ENCODE measurements around the gene UGT3A2.
A peak's percentile ranks its signal among the peaks of the same experiment; 100 is the strongest.
"Not testable (repeated sequence)": the region's sequence is repeated elsewhere in the genome, so short reads cannot be mapped to it uniquely, and the experiment has no call there.

Gene UGT3A2

GRCh38 chr5:36049949-36050348 is 16.7 kb downstream of the UGT3A2 start:
- DNase-seq = no peak

DNA sequence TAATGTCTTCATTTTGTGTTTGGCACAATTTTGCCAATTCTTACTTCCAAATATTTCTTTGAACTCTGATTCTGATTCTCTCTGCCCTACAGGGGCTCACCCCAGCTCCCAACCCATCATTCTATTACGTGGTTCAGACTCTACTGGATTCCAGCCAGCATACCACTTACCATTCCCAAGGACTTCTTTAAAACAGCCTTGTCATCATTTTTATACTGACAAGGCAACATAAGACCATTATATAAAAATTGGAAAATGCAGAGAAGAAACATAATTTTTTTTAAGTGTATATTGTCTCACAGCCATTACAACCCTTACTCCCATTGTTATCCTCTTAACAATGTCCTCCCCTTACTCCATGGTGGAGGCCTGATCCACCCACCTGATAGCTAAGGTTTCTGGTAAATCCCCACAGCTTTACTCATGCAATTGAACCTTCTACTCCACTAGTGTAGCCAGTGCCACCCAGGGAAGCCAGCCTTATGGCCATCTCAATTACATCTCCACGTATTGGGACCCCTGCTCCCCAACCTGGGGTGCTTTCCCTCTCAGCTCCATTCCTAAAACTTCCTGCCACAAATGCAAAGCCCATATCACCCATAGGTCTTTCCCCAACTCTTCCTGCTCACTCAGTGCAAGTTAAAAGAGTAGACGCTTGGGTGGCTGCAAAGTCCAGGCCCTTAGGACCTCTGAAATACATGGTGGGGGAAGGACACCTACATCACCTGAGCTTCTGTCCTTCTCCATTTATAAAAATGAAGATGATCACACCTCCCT is 19.1 kb downstream of the UGT3A2 start:
- no peak for DNase-seq

- no peak for DNase-seq
These were observed 20.8 kb downstream of the UGT3A2 start for GRCh38 chr5:36045895-36046294.

GRCh38 chr5:36041537-36041845 is 25.2 kb downstream of the UGT3A2 start:
- DNase-seq = no peak

DNA sequence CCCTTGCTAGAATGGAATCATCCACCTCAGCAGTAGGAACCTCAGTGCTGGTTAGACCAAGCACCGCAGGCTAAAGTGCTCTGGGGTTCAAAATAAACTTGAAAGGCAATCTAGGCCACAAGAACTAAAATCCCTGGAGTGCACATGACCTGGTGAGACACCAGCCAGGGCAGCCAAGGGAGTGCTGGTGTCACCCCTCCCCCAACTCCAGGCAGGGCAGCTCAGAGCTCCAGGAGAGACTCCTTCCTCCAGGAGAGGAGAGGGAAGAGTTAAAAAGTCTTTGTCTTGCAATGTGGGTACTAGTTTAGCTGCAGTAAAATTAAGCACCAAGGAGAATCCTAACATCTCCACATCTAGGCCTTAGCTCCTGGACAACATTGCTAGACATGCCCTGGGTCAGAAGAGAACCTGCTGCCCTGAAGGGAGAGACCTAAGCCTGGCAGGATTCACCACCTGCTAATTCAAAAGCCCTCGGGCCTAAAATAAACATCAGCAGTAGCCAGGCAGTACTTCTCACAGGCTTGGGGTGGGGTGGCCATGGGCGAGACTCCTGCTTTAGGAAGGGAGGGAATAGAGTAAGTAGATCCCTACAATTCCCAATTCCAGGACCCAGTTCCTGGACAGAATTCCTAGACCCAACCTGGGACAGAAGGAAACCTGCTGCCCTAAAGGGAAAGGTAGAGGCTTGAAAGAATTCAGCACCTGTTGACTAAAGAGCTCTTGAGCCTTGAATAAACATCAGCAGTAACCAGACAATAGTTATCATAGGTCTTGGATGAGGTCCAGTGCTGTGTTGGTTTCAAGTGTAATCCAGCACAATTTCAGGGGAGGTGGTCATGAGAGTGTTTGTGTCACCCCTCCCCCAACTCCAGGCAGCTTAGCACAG is 25.8 kb downstream of the UGT3A2 start:
- peak; percentile 46 for DNase-seq

DNA sequence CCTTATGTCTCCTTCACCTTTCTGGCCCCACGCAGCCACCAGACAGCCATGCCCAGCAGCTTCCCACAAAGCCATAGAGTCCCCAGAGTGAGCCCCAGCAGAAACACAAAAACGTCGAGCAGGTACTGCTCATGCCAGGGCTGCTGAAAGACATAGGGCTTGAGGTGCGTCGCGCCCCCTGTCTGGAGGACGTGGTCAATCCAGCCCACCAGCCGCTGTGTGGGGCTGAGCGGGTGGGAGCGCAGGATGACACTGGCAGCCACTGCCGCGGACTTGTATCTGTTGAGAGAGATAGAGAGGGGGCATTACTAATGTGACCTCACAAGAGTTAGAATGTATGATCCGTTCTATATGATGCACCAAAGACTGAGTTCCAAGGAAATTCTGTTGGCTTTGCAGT is 31.0 kb downstream of the UGT3A2 start:
- DNase-seq = no peak

- DNase-seq = not testable (repeated sequence)
These were observed 32.0 kb downstream of the UGT3A2 start for GRCh38 chr5:36034536-36035134.

DNA sequence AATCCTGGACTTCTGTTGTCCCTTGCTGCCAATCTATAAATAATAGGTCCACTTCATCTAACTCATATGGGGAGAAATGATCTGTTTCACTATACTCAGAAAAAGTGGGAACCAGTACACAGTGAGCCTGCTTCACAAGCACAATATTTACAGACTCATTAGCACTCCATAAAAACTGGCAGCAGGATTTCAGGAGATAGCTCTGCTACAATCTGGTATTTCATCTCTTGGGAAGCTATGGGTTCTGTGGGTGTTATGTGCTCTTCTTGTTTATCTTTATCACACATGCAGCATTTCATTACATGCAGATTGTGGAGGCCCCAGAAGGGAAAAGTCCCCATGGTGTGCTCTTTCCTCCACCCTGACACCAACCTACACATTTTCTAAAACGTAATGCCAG is 33.2 kb downstream of the UGT3A2 start:
- no peak for DNase-seq

GRCh38 chr5:36033047-36033446 is 33.6 kb downstream of the UGT3A2 start:
- DNase-seq = no peak

DNA sequence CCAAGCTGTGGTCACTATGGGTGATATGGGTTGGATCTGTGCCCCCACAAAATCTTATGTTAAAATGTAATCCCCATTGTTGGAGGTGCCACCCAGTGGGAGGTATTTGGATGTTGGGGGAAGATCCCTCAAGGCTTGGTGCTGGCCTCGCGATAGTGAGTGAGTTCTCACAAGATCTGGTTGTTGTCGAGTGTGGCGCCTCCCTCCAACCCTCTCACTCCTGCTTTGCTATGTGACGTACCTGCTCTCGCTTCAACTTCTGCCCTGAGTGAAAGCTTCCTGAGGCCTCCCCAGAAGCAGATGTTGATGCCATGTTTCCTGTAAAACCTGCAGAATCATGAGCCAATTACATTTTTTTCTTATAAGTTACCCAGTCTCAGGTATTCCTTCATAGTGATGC is 35.5 kb downstream of the UGT3A2 start:
- no peak for DNase-seq

- DNase-seq = no peak
These were observed 36.8 kb downstream of the UGT3A2 start for GRCh38 chr5:36029914-36030313.

GRCh38 chr5:36028816-36029465 is 37.7 kb downstream of the UGT3A2 start:
- DNase-seq = no peak

- DNase-seq = no peak
These were observed 39.0 kb downstream of the UGT3A2 start for GRCh38 chr5:36027711-36028110.

GRCh38 chr5:36026706-36027465 is 39.8 kb downstream of the UGT3A2 start:
- no peak for DNase-seq

DNA sequence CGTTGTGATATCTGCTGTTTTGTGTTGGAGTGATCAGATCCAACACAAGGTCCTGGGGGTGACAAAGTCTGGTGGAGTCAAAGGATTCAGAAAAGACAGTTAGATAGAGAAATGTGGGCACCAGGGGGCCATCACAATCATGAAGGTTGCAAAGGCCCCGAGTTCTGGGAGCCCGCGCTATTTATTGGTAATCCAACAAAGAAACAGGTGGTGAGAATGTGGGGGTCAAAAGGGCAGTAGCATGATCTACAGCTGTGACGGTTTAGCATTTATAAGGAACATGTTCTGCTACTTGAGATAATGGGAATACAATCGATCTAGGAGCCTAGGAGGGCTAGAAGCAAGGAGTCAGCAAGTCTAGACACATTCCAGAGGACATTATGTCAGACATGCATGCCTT is 44.4 kb downstream of the UGT3A2 start:
- DNase-seq = not testable (repeated sequence)

- DNase-seq = not testable (repeated sequence)
These were observed 47.1 kb downstream of the UGT3A2 start for GRCh38 chr5:36019584-36019983.

DNA sequence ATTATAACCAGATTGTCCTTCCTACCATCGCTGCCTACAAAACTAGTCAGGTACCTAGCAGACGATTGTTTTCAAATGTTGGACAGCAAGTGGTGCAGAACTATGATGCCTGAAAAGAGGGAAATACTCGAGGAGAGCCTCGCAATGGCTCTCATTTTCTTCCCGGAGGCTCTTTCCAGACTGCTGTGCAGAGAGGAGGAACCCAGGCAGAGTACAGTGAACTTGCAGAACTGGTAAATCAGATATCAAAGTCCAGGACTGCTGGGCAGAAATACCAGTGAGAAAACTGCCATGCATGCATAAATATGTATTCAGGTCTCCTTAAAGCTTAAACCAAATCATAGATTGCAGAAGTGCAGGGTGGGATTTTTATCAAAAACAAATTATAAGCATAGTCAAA is 49.1 kb downstream of the UGT3A2 start:
- no peak for DNase-seq

GRCh38 chr5:36017004-36017403 is 49.7 kb downstream of the UGT3A2 start:
- DNase-seq = no peak

DNA sequence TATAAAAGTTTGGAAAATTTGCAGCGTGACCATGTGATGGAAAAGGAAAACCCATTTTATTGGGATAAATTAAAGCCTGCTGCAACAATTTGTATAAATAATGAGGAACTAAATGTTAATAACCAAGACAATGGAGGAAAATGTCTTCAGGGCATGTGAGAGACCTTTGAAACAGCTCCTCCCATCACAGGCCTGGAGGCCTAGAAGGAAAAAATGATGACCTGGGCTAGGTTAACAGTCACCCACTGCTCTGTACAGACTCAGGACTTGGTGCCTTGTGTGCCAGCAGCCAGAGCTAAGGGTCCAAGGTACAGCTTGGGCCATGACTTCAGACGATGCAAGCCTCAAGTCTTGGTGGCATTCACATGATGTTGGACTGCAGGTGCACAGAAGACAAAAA is 53.5 kb downstream of the UGT3A2 start:
- DNase-seq = no peak

- DNase-seq = no peak
These were observed 57.0 kb downstream of the UGT3A2 start for GRCh38 chr5:36009698-36010097.

DNA sequence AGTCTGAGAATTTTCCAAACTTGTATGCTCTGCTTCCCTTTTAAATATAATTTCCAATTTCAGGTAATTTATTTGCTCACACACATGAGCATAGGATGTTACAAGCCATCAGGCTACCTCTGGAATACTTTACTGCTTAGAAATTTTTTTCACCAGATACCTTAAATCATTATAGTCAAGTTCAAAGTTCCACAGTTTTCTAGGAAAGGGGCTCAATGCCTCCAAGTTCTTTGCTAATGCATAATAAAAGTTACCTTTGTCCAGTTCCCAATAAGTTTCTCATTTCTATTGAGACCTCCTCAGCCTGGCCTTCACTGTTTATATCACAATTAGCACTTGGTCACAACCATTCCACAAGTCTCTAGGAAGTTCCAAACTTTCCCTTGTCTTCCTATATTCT is 59.3 kb downstream of the UGT3A2 start:
- no peak for DNase-seq

GRCh38 chr5:36006163-36006562 is 60.5 kb downstream of the UGT3A2 start:
- DNase-seq = no peak

- DNase-seq = no peak
These were observed 65.7 kb downstream of the UGT3A2 start for GRCh38 chr5:36001032-36001431.
